Body of pancreas (tissue), 4 donors: Measurements from ENCODE around the gene SLC12A6. TPM values are rescaled to one million over a fixed set of nuclear protein-coding genes. Genes with fewer than 3 reads are reported as not detected.

ENCODE experiments used
- ATAC-seq: fragments of 150-250 bp; one replicate; pipeline ENCODE4 v1.9.1; 2016
- DNase-seq, 4 donors: peaks; one replicate each; pipeline ENCODE4 v3.0.0-alpha.2; 2019
- H3K27ac ChIP-seq, 4 donors: fragments of 200-600 bp; sonication (generic); 1 replicate in 3 of 4; 2 replicates in 1 of 4; pipeline versions ENCODE4 v1.5.1 to v1.6.1; 2016 to 2019; ENCODE audit warnings: mild to moderate bottlenecking in 1 of 4, mixed read lengths in 1 of 4, moderate library complexity in 1 of 4
- H3K27me3 ChIP-seq, 2 donors: fragments of 200-600 bp; sonication (generic); one replicate each; pipeline ENCODE4 v1.6.0; 2016; ENCODE audit warnings: mild to moderate bottlenecking in 1 of 2
- H3K36me3 ChIP-seq, 2 donors: fragments of 200-600 bp; sonication (generic); replicated peaks in 1 of 2; 2 replicates each; pipeline ENCODE4 v1.5.1; 2016; ENCODE audit warnings: low read depth in 2 of 2; ENCODE audit not compliant: insufficient read depth in 1 of 2
- H3K4me1 ChIP-seq: fragments of 200-600 bp; sonication (generic); one replicate; pipeline ENCODE4 v1.6.0; 2016
- H3K4me3 ChIP-seq, 2 donors: fragments of 200-600 bp; sonication (generic); 1 replicate in 1 of 2; 2 replicates in 1 of 2; pipeline ENCODE4 v1.5.1; 2016 to 2019
- H3K9me3 ChIP-seq, 3 donors: fragments of 200-600 bp; sonication (generic); 1 replicate in 2 of 3; 2 replicates in 1 of 3; pipeline ENCODE4 v1.5.1; 2016
- POLR2A ChIP-seq, 3 donors: fragments of 450-650 bp; IDR thresholded peaks; one replicate each; pipeline ENCODE4 v1.6.1; 2016; ENCODE audit warnings: antibody characterized with exemption in 3 of 3, mild to moderate bottlenecking in 2 of 3
- WGBS, 2 donors: methylation state at CpG; one replicate each; pipeline ENCODE4 v1.1.5; 2017; 5-methylcytosine and 5-hydroxymethylcytosine counted together
- intact Hi-C: fragments of 100-400 bp; cut with DNase I; formaldehyde crosslinking; loops from one replicate; pipeline ENCODE4 v1.15.1; 2023
- total RNA-seq, 2 donors: library from RNA; depleted of rRNA; stranded (reverse); fragments of >200 nt; gene quantifications; one replicate each; pipeline ENCODE4 v1.1.0, GENCODE V29; 2016
- TF ChIP-seq, protein P1 (sequence below), 7 experiments: fragments of 450-650 bp in 4 of 7; fragments of 200-600 bp in 3 of 7; sonication (generic) in 3 of 7; IDR thresholded peaks; one replicate each; pipeline ENCODE4 v1.5.1; 2016 to 2019; ENCODE audit warnings: antibody characterized with exemption in 7 of 7

SLC12A6 gene
- total RNA-seq, 2 donors from 2014 or later = 15.0 to 16.2 TPM

GRCh38 chr15:34336231-34336990, 1.2 kb downstream of the SLC12A6 start:
- 72% methylated on average over 16 of the region's 16 CpGs for WGBS, 2 donors

GRCh38 chr15:34335176-34336032, 2.2 kb downstream of the SLC12A6 start:
- no peaks in the 10 kb centered on the region for H3K9me3 ChIP-seq
- DNase-seq (no peak), ATAC-seq (no peak)
- intact Hi-C loops = loop anchor here (10.0 kb wide), 1 partner anchor 111 kb away; the partner anchor contains the start of gene EMC4
- H3K27ac ChIP-seq = peak overlapping the region in 1 of 4 donors; percentile 89
- WGBS, 2 donors = 68 to 78% methylated on average over 3 of the region's 3 CpGs
- TF ChIP-seq POLR2A (IDR thresholded peaks at IDR 0.05) = no peak
- TF ChIP-seq, protein P1, sequence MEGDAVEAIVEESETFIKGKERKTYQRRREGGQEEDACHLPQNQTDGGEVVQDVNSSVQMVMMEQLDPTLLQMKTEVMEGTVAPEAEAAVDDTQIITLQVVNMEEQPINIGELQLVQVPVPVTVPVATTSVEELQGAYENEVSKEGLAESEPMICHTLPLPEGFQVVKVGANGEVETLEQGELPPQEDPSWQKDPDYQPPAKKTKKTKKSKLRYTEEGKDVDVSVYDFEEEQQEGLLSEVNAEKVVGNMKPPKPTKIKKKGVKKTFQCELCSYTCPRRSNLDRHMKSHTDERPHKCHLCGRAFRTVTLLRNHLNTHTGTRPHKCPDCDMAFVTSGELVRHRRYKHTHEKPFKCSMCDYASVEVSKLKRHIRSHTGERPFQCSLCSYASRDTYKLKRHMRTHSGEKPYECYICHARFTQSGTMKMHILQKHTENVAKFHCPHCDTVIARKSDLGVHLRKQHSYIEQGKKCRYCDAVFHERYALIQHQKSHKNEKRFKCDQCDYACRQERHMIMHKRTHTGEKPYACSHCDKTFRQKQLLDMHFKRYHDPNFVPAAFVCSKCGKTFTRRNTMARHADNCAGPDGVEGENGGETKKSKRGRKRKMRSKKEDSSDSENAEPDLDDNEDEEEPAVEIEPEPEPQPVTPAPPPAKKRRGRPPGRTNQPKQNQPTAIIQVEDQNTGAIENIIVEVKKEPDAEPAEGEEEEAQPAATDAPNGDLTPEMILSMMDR (IDR thresholded peaks at IDR 0.05) = no peak
- H3K4me1 ChIP-seq = peaks cover 12% of the 10 kb centered on the region
- no peaks in the 10 kb centered on the region for H3K36me3 ChIP-seq
- no peaks in the 10 kb centered on the region for H3K27me3 ChIP-seq
- no peak overlapping the region for H3K4me3 ChIP-seq

More at GRCh38 chr15:34336231-34336990, 1.2 kb downstream of the SLC12A6 start:
- Histone ChIP-seq H3K4me3 (no peak overlapping the region), H3K4me1 (peaks cover 16% of the 10 kb centered on the region), H3K9me3 (no peaks in the 10 kb centered on the region), H3K27ac (peak overlapping the region in 1 of 4 donors; percentile 89), H3K36me3 (no peaks in the 10 kb centered on the region), H3K27me3 (no peaks in the 10 kb centered on the region)
- intact Hi-C loops = loop anchor here (10.0 kb wide), 1 partner anchor 112 kb away; the partner anchor contains the start of gene EMC4
- no peak for DNase-seq
- ATAC-seq = no peak
- TF ChIP-seq POLR2A (IDR thresholded peaks at IDR 0.05) = no peak
- TF ChIP-seq, protein P1 (IDR thresholded peaks at IDR 0.05) = no peak

DNA sequence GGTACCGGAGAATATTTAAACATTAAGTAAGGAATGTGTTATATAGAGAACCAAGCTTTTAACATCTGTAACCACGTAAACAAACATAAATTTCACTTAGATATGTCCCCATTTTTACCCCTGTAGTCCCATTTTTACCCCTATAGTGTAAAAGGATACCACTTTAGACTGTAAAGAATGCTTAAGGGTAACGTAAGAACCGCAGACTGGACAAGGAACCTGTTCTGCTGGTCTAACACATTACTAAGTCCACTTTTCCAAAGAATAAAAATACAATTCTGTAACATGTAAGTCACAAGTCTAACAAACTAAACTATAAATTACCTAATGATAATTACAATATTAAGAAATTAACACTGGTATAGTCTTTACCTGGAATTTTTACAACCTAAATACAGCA, 2.9 kb downstream of the SLC12A6 start:
- ATAC-seq = no peak
- H3K9me3 ChIP-seq = no peaks in the 10 kb centered on the region
- WGBS, 2 donors = 49 to 52% methylated on average over 4 of the region's 4 CpGs
- peaks cover 12% of the 10 kb centered on the region for H3K4me1 ChIP-seq
- peak overlapping the region in 1 of 4 donors; percentile 89 for H3K27ac ChIP-seq
- H3K36me3 ChIP-seq = no peaks in the 10 kb centered on the region
- H3K27me3 ChIP-seq = no peaks in the 10 kb centered on the region
- intact Hi-C loops = loop anchor here (10.0 kb wide), 1 partner anchor 110 kb away; the partner anchor contains the start of gene EMC4
- TF ChIP-seq POLR2A (IDR thresholded peaks at IDR 0.05) = no peak
- TF ChIP-seq, protein P1 (IDR thresholded peaks at IDR 0.05) = no peak
- DNase-seq = no peak
- H3K4me3 ChIP-seq = no peak overlapping the region

- H3K4me1 ChIP-seq = peaks cover 8% of the 10 kb centered on the region
- H3K36me3 ChIP-seq = no peaks in the 10 kb centered on the region
- WGBS, 2 donors = 92 to 100% methylated on average over 6 of the region's 6 CpGs
- no peaks in the 10 kb centered on the region for H3K27me3 ChIP-seq
- no peak overlapping the region for H3K4me3 ChIP-seq
- intact Hi-C loops = loop anchor here (10.0 kb wide), 1 partner anchor 108 kb away; the partner anchor contains the start of gene EMC4
- H3K9me3 ChIP-seq = no peaks in the 10 kb centered on the region
- ATAC-seq (no peak), DNase-seq (no peak)
- no peak for TF ChIP-seq POLR2A (IDR thresholded peaks at IDR 0.05)
- TF ChIP-seq, protein P1 (IDR thresholded peaks at IDR 0.05) = no peak
- no peak overlapping the region for H3K27ac ChIP-seq
Measured at GRCh38 chr15:34332553-34333120, 4.9 kb downstream of the SLC12A6 start.
